Suppressor macrophage (primary cell): Measurements from ENCODE around the gene GALNT12.

Experiments
- DNase-seq, 4 experiments: peaks; one replicate each; pipeline ENCODE4 v3.0.0-alpha.2; 2020 to 2022
- total RNA-seq, 17 experiments: gene quantifications; one replicate each; lab custom pipeline; 2026; ENCODE audit warnings: mixed read lengths in 6 of 17, inconsistent platforms in 3 of 17; lab: John Stamatoyannopoulos, UW

Gene GALNT12, protein sequence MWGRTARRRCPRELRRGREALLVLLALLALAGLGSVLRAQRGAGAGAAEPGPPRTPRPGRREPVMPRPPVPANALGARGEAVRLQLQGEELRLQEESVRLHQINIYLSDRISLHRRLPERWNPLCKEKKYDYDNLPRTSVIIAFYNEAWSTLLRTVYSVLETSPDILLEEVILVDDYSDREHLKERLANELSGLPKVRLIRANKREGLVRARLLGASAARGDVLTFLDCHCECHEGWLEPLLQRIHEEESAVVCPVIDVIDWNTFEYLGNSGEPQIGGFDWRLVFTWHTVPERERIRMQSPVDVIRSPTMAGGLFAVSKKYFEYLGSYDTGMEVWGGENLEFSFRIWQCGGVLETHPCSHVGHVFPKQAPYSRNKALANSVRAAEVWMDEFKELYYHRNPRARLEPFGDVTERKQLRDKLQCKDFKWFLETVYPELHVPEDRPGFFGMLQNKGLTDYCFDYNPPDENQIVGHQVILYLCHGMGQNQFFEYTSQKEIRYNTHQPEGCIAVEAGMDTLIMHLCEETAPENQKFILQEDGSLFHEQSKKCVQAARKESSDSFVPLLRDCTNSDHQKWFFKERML
- 24.5 to 131 (median 60.0) reads per million in 17 experiments for total RNA-seq

DNA sequence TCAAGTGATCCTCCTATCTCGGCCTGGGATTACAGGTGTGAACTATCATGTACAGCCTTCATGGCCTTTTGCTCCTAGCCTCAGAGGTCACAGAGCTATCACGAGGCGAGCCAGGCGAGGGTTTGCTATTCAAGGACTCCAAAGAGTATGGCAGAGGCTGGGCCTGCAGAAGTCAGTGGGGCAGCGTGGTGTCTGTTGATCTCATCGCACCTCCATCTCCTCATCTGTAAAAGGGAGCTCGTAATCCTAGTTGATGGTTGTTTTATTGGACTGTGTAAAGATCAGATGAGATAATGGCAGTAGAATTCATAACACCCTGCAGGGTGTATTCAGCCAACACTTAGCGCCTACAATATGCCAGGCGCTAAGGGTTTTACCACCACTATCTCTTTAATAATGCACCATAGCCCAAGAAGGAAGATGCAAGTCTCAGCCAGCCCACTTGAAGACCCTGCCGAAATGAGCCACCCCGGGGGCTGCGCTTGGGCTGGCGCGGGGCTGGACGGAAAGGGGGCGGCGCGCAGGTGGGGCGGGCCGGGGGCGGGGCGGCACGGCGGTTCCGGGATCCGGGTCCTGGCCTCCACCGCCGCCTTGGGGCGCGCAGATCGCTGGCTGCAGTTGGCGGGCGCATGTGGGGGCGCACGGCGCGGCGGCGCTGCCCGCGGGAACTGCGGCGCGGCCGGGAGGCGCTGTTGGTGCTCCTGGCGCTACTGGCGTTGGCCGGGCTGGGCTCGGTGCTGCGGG is at the start of gene GALNT12:
Gene GALNT12 (plus strand): TSS at position 601 of the 744 bp plus-strand sequence. CDS start 29 bp downstream, at position 630.
- peak; percentile 21 to 80 (median 57) for DNase-seq

- no peak for DNase-seq
These were observed 47.2 kb upstream of the GALNT12 start for GRCh38 chr9:98760231-98760630.

- peak in 1 of 4 experiments; percentile 18 for DNase-seq
These were observed 43.3 kb upstream of the GALNT12 start for GRCh38 chr9:98763986-98764745.

GRCh38 chr9:98765256-98765655 is 42.2 kb upstream of the GALNT12 start:
- no peak for DNase-seq

DNA sequence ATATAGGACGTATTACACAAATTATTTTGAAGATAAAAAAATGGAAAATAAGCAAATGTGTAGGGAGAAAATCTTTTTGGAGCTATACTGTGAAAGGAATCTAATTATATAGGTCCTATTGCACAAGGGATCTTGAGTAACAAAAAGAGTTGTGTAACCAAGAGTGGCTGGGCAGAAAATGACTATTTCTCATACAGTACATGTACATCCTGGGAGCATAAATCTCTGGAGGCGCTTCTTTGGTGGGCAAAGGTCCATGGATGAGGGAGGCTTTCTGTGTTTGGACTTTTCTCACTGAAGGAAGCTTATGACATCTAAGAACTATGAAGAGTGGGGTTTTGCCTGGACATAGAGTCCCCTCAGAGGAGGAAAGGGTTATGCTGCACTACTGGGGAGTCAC is 40.9 kb upstream of the GALNT12 start:
- peak; percentile 56 to 84 (median 70) for DNase-seq

DNA sequence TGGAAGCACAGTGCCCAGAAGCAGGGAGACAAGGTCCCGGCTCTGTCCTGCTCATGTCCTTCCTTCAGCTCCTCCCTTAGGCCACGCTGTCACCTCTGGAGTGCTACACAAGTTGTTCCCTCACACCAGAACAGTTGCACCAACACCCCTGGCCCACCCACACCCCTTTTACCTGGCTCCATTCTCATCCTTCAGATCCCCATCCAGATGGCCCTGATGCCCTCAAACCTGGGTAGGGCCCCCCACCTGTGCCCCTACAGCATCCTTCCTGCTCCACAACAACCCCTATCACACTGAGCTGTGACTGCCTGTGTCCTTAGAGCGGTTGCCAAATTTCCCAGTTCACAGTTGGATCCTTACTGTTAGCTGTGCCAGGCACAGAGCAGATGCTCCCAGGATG is 40.3 kb upstream of the GALNT12 start:
- no peak for DNase-seq

DNA sequence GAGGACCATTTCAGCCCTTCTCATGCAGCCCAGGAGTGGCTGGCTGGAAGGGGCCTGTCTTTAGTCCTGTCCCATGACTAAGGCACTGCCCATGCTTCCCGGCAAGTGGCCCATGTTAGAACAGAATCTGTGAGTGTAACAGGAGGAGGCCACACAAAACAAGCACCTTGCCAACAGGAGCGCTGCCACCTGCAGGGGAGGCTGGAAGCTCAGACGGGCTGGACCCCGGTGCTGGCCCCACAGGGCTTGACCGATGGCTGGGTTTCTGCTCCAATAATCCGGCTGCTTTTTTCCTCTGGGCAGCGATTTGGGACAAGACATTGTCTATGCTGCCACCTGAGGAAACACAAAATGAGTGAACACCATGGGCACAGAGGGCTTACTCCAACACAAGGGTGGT is 39.6 kb upstream of the GALNT12 start:
- no peak for DNase-seq

- DNase-seq: no peak
These were observed 39.1 kb upstream of the GALNT12 start for GRCh38 chr9:98768344-98768743.

DNA sequence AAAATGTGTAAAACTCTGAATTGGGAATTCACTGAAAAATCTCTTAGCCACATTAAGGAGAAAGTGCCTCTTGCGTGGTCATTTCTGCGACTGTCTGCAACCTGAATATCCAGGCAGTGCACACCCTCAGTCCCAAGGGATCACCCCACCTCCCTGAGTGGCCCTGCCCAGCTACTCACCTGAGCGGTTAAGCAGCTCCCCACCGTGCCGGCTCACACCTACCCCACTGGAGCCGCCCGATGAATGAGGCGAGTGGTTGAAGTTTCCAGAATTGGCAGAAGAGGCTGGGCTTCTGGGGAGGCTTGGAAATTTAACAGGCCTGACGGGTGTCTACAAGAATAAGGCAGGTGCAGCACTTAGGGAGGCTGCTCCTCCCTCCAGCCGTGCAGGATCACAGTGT is 36.8 kb upstream of the GALNT12 start:
- no peak for DNase-seq

DNA sequence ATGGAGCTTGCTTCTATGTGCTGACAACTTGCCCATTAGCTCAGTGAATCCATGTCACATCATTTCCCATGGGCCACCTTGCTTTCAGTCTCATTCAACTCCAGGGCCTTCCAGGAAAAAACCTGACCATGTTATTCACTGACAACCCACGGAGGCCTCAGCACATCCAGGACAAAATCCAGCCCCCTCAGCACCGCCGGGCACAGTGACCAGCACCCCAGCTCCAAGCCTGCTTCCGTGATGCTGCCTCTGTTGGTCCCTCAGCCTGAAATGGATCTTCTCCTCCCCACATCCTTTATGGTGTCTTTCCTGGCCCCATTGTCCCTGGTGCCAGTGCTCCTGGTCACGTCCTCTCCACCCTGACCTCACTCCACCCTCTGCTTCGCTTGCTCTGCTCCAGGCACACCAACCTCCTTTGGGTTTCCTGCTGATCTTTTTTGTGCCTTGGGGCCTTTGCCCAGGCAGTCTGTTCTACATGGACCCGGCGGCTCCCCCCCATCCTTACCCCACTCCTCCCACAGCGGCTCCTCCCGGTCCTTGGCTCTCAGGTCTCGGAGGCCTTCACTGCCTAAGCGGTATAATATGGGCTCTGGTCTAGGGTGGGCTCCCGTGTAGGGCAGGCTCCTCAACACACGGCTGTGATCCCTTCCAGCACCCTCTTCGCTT is 36.1 kb upstream of the GALNT12 start:
- DNase-seq: no peak

GRCh38 chr9:98772364-98773155 is 34.9 kb upstream of the GALNT12 start:
- no peak for DNase-seq

DNA sequence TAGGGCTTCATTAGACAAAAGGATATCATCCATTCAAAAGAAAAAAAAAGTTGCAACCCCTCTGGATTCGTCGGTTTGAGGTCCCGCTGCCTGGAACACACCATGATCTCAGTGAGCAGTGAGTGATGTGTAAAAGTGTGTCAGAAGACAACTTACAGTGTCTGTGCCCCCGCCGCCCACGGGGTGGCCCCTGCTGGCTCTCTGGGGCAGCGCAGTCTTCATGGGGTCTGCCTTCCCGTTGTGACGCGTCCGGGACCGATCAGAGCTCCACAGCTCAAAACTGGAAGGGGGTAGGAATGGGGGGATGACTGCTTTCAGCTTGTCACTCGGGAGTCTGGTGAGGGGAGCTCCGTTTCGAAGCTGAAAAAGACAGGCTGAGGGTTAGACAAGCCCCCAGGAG is 33.7 kb upstream of the GALNT12 start:
- no peak for DNase-seq

DNA sequence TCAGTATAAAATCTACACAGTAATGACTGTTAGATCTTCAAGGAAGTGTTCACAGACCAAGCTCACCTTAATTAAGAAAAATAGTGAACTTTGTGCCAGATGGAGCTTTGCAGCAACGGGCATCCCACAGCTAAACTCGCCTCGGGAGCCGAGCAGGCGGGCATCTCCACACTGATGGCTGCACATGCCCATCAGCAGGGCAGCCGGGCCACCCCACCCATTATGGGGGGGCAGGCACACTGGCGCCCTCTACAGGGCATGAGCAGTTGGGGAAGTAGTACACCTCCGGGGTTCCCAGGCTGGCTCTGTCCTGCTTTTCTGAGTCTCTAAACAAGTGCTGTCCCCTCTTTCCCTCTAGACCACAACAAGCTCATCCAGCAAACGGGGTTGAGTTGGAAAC is 32.7 kb upstream of the GALNT12 start:
- peak; percentile 44 to 75 (median 50) for DNase-seq

- DNase-seq: peak; percentile 67 to 87 (median 78)
These were observed 31.5 kb upstream of the GALNT12 start for GRCh38 chr9:98775831-98776441.

DNA sequence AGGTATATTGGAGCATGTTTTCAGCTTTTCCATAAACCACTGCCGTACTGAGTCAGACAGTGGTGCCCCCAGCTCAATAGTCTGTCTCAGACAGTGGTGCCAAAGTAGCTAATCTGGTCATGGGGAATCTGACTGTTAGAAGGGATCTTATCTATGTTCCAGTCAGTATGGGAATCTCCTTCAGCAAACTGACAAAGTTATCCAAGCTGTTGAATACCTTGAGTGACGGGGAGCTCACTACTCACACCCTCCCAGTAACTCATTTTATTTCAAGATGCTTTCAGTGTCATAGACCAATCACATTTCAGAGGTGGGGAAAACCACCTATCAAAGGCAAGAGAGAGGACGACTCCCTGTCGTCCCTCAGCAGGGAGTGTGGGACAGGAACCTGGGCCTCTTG is 29.9 kb upstream of the GALNT12 start:
- DNase-seq: no peak

GRCh38 chr9:98778251-98778650 is 29.2 kb upstream of the GALNT12 start:
- DNase-seq: no peak

- DNase-seq: no peak
These were observed 28.5 kb upstream of the GALNT12 start for GRCh38 chr9:98778711-98779530.

GRCh38 chr9:98780059-98780749 is 27.3 kb upstream of the GALNT12 start:
- no peak for DNase-seq
